OCI-LY3 (cell line): ENCODE measurements around the gene SERPINA12.

Experiments used
- H2AFZ ChIP-seq: fragments of 200-600, 300-600 bp; shearing (Covaris generic); 2 replicates; pipeline ENCODE4 v1.6.0; 2014; ENCODE audit warnings: antibody characterized with exemption, low read depth, low read length
- H3K27ac ChIP-seq: fragments of 200-600, 300-600 bp; sonication (generic); 2 replicates; pipeline ENCODE4 v1.5.1; 2014; ENCODE audit warnings: mild to moderate bottlenecking, low read length, moderate library complexity, mixed read lengths
- H3K27me3 ChIP-seq: fragments of 200-600, 300-600 bp; sonication (generic); 2 replicates; pipeline ENCODE4 v1.6.1; 2014; ENCODE audit warnings: low read depth, low read length, mixed read lengths
- H3K36me3 ChIP-seq: fragments of 200-600, 300-600 bp; sonication (generic); replicated peaks from 2 replicates; pipeline ENCODE3; 2014; ENCODE audit warnings: low read depth, low read length, mixed read lengths
- H3K4me1 ChIP-seq: fragments of 300-600, 200-600 bp; sonication (generic); 2 replicates; pipeline ENCODE4 v1.6.1; 2014; ENCODE audit warnings: low read length, mixed read lengths
- H3K4me2 ChIP-seq: fragments of 200-600, 300-600 bp; sonication (generic); 2 replicates; pipeline ENCODE4 v1.6.1; 2014; ENCODE audit warnings: low read length, mixed read lengths
- H3K4me3 ChIP-seq: fragments of 300-600, 200-600 bp; sonication (generic); 2 replicates; pipeline ENCODE4 v1.5.1; 2014; ENCODE audit warnings: antibody characterized with exemption, mild to moderate bottlenecking, low read length, moderate library complexity
- H3K79me2 ChIP-seq: fragments of 300-600, 200-600 bp; shearing (Covaris generic); 2 replicates; pipeline ENCODE4 v1.6.1; 2014; ENCODE audit warnings: mild to moderate bottlenecking, low read length, mixed read lengths
- H3K9ac ChIP-seq: fragments of 300-600, 200-600 bp; shearing (Covaris generic); 2 replicates; pipeline ENCODE4 v1.6.0; 2014; ENCODE audit warnings: mild to moderate bottlenecking, low read length, moderate library complexity
- H3K9me3 ChIP-seq: fragments of 200-600, 300-600 bp; shearing (Covaris generic); 2 replicates; pipeline ENCODE4 v1.6.1; 2014; ENCODE audit warnings: low read length, mixed read lengths; ENCODE audit not compliant: insufficient read depth
- H4K20me1 ChIP-seq: fragments of 200-600, 300-600 bp; sonication (generic); 2 replicates; pipeline ENCODE4 v1.6.1; 2016; ENCODE audit warnings: low read length, mixed read lengths; ENCODE audit not compliant: insufficient read depth
- CTCF ChIP-seq: fragments of 200-600, 300-600 bp; sonication (generic); IDR thresholded peaks from 2 replicates; pipeline ENCODE4 v1.5.1; 2014; ENCODE audit warnings: antibody characterized with exemption, low read length, low read depth
- EZH2phosphoT487 ChIP-seq: fragments of 200-600 bp; shearing (Covaris generic); IDR thresholded peaks from 2 replicates; pipeline ENCODE4 v1.6.1; 2018; ENCODE audit warnings: antibody characterized with exemption, mixed run types, low read depth

The SERPINA12 gene

GRCh38 chr14:94505641-94506040, 3.6 kb downstream of the SERPINA12 start:
- H3K27me3 ChIP-seq = peaks cover 7% of the 10 kb centered on the region; the same call in 1 of the 2 replicates
- no peak overlapping the region for H3K27ac ChIP-seq
- H4K20me1 ChIP-seq = no peaks in the 10 kb centered on the region
- H3K4me2 ChIP-seq = no peak overlapping the region
- H3K4me3 ChIP-seq = no peak overlapping the region
- no peak overlapping the region for H3K9ac ChIP-seq
- no peaks in the 10 kb centered on the region for H3K79me2 ChIP-seq
- H3K4me1 ChIP-seq = no peaks in the 10 kb centered on the region
- H3K36me3 ChIP-seq = no peaks in the 10 kb centered on the region
- H3K9me3 ChIP-seq = no peaks in the 10 kb centered on the region
- no peak overlapping the region for H2AFZ ChIP-seq
- TF ChIP-seq EZH2phosphoT487 = no peak

GRCh38 chr14:94505206-94505605, 4.1 kb downstream of the SERPINA12 start:
- H3K36me3 ChIP-seq = no peaks in the 10 kb centered on the region
- H3K9me3 ChIP-seq = no peaks in the 10 kb centered on the region
- H3K79me2 ChIP-seq = no peaks in the 10 kb centered on the region
- no peak overlapping the region for H3K4me3 ChIP-seq
- no peak for TF ChIP-seq EZH2phosphoT487
- no peak for TF ChIP-seq CTCF
- no peak overlapping the region for H3K4me2 ChIP-seq
- H2AFZ ChIP-seq = no peak overlapping the region
- peaks cover 9% of the 10 kb centered on the region; the same call in 1 of the 2 replicates for H3K27me3 ChIP-seq
- H3K9ac ChIP-seq = no peak overlapping the region
- no peaks in the 10 kb centered on the region for H4K20me1 ChIP-seq
- no peak overlapping the region for H3K27ac ChIP-seq
- no peaks in the 10 kb centered on the region for H3K4me1 ChIP-seq

GRCh38 chr14:94501588-94502516, 7.4 kb downstream of the SERPINA12 start:
- no peaks in the 10 kb centered on the region for H4K20me1 ChIP-seq
- no peak overlapping the region for H3K27ac ChIP-seq
- H3K4me3 ChIP-seq = no peak overlapping the region
- no peaks in the 10 kb centered on the region for H3K9me3 ChIP-seq
- peaks cover 23% of the 10 kb centered on the region; the same call in 1 of the 2 replicates for H3K27me3 ChIP-seq
- H3K4me1 ChIP-seq = no peaks in the 10 kb centered on the region
- no peak overlapping the region for H3K9ac ChIP-seq
- no peak overlapping the region for H2AFZ ChIP-seq
- H3K4me2 ChIP-seq = no peak overlapping the region
- TF ChIP-seq EZH2phosphoT487 (no peak), CTCF (no peak)
- no peaks in the 10 kb centered on the region for H3K79me2 ChIP-seq
- H3K36me3 ChIP-seq = no peaks in the 10 kb centered on the region

- H3K4me1 ChIP-seq = no peaks in the 10 kb centered on the region
- no peak overlapping the region for H3K9ac ChIP-seq
- peaks cover 32% of the 10 kb centered on the region for H3K27me3 ChIP-seq
- TF ChIP-seq CTCF (no peak), EZH2phosphoT487 (no peak)
- no peaks in the 10 kb centered on the region for H3K9me3 ChIP-seq
- no peak overlapping the region for H3K4me2 ChIP-seq
- H3K27ac ChIP-seq = no peak overlapping the region
- no peaks in the 10 kb centered on the region for H3K36me3 ChIP-seq
- no peak overlapping the region for H3K4me3 ChIP-seq
- H2AFZ ChIP-seq = no peak overlapping the region
- H3K79me2 ChIP-seq = no peaks in the 10 kb centered on the region
- no peaks in the 10 kb centered on the region for H4K20me1 ChIP-seq
Measured at GRCh38 chr14:94500264-94500663, 9.0 kb downstream of the SERPINA12 start.
